ENCODE results near the gene MORN4.

- TF ChIP-seq MAX (IDR thresholded peaks at IDR 0.05; ENCODE audit: low read depth) (no peak), TEAD4 (IDR thresholded peaks at IDR 0.05; ENCODE audit: borderline replicate concordance, insufficient read depth) (no peak), CTCF (IDR thresholded peaks at IDR 0.05) (no peak), IRF3 (IDR thresholded peaks at IDR 0.05; ENCODE audit: low read depth, low read length) (no peak), RFX5 (IDR thresholded peaks at IDR 0.05; ENCODE audit: low read length) (no peak), EP300 (IDR thresholded peaks at IDR 0.05; ENCODE audit: borderline replicate concordance in 1 of 2, low read depth in 1 of 2, low read length in 1 of 2) (no peak), NRF1 (IDR thresholded peaks at IDR 0.05; ENCODE audit: low read depth, low read length) (no peak)
Measured at GRCh38 chr10:97635577-97635976, 2.3 kb upstream of the MORN4 start.
